Activated T-cell treated with anti-CD3 and anti-CD28 coated beads, Interleukin-2, amount 50 U/mL, for 24 hours (primary cell): ENCODE measurements around the gene CUBN.

ENCODE experiments used
- DNase-seq: peaks from one replicate; pipeline ENCODE4 v3.0.0-alpha.2; 2020
- H3K27ac Mint-ChIP-seq: 2 replicates; pipeline ENCODE4 v1.8.0; 2020; ENCODE audit warnings: mild to moderate bottlenecking, mixed read lengths
- H3K27me3 Mint-ChIP-seq: 2 replicates; pipeline ENCODE4 v1.8.0; 2020; ENCODE audit warnings: mixed read lengths
- H3K36me3 Mint-ChIP-seq: 2 replicates; pipeline ENCODE4 v1.8.0; 2020; ENCODE audit warnings: low read depth, mixed read lengths
- H3K4me1 Mint-ChIP-seq: 2 replicates; pipeline ENCODE4 v1.8.0; 2020; ENCODE audit warnings: low read depth, mixed read lengths
- H3K4me3 Mint-ChIP-seq: 2 replicates; pipeline ENCODE4 v1.8.0; 2020; ENCODE audit warnings: mild to moderate bottlenecking, moderate library complexity, mixed read lengths
- H3K9me3 Mint-ChIP-seq: 2 replicates; pipeline ENCODE4 v1.8.0; 2020; ENCODE audit warnings: mixed read lengths

The CUBN gene

GRCh38 chr10:17061418-17061817, 68.2 kb downstream of the CUBN start:
- H3K27me3 Mint-ChIP-seq = no peaks in the 10 kb centered on the region
- H3K4me1 Mint-ChIP-seq = peaks cover 41% of the 10 kb centered on the region
- H3K36me3 Mint-ChIP-seq = peaks cover 2% of the 10 kb centered on the region
- peak overlapping the region; percentile 24 for H3K27ac Mint-ChIP-seq
- H3K9me3 Mint-ChIP-seq = no peaks in the 10 kb centered on the region
- no peak overlapping the region for H3K4me3 Mint-ChIP-seq
- no peak for DNase-seq

- no peaks in the 10 kb centered on the region for H3K27me3 Mint-ChIP-seq
- no peak for DNase-seq
- no peak overlapping the region for H3K27ac Mint-ChIP-seq
- peaks cover 38% of the 10 kb centered on the region for H3K4me1 Mint-ChIP-seq
- no peak overlapping the region for H3K4me3 Mint-ChIP-seq
- peaks cover under 1% of the 10 kb centered on the region for H3K36me3 Mint-ChIP-seq
- H3K9me3 Mint-ChIP-seq = no peaks in the 10 kb centered on the region
Observed at GRCh38 chr10:17060289-17060688, 69.3 kb downstream of the CUBN start.

GRCh38 chr10:17059197-17059688, 70.4 kb downstream of the CUBN start:
- H3K27me3 Mint-ChIP-seq = no peaks in the 10 kb centered on the region
- H3K4me1 Mint-ChIP-seq = peaks cover 38% of the 10 kb centered on the region
- H3K4me3 Mint-ChIP-seq = no peak overlapping the region
- H3K27ac Mint-ChIP-seq = no peak overlapping the region
- no peaks in the 10 kb centered on the region for H3K9me3 Mint-ChIP-seq
- no peaks in the 10 kb centered on the region for H3K36me3 Mint-ChIP-seq
- DNase-seq = no peak

DNA sequence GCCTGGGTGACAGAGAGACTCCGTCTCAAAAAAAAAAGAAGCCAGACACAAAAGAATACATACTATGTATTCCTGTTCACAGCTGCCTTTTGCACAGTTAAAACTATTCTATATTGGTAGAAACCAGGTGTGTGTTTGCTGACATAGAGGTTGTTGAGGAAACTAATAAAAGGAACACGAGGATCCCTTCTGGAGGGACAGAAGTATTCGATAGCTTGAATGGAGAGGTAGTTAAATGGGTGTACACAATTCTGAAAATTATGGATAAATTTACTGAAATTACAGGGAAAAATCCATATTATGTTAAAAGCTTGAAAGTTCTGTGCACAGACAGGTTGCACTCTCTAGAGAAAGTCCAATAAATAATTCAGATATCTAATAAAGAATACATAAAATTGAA, 71.5 kb downstream of the CUBN start:
- no peaks in the 10 kb centered on the region for H3K36me3 Mint-ChIP-seq
- no peak overlapping the region for H3K27ac Mint-ChIP-seq
- no peak overlapping the region for H3K4me3 Mint-ChIP-seq
- H3K4me1 Mint-ChIP-seq = peaks cover 36% of the 10 kb centered on the region
- H3K27me3 Mint-ChIP-seq = no peaks in the 10 kb centered on the region
- no peaks in the 10 kb centered on the region for H3K9me3 Mint-ChIP-seq
- DNase-seq = no peak

- Mint-ChIP-seq H3K36me3 (peaks cover 2% of the 10 kb centered on the region), H3K9me3 (peaks cover 2% of the 10 kb centered on the region), H3K27ac (no peak overlapping the region), H3K4me1 (peaks cover 26% of the 10 kb centered on the region), H3K4me3 (no peak overlapping the region), H3K27me3 (no peaks in the 10 kb centered on the region)
- no peak for DNase-seq
Observed at GRCh38 chr10:17056781-17057428, 72.7 kb downstream of the CUBN start.

DNA sequence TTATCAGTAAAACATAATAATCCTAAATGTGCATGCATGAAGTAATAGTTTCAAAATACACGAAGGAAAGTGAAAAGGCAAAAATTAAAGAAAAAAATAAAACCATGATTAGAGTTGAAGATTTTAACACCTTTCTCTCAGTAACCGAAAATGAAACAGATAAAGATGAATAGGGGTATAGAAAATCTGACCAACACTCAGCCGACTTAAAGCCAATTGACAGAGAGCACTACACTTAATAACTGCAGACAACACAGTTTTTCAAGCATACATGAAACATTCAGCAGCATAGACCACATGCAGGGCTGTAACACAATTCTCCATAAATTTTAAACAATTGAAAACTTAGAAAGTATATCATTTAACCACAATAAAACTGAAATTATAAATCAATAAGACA, 76.1 kb downstream of the CUBN start:
- no peak for DNase-seq
- no peaks in the 10 kb centered on the region for H3K27me3 Mint-ChIP-seq
- peaks cover 13% of the 10 kb centered on the region for H3K4me1 Mint-ChIP-seq
- H3K9me3 Mint-ChIP-seq = peaks cover 9% of the 10 kb centered on the region
- H3K27ac Mint-ChIP-seq = no peak overlapping the region
- H3K4me3 Mint-ChIP-seq = no peak overlapping the region
- H3K36me3 Mint-ChIP-seq = peaks cover 10% of the 10 kb centered on the region

GRCh38 chr10:17053061-17053460, 76.5 kb downstream of the CUBN start:
- no peak for DNase-seq
- peaks cover 9% of the 10 kb centered on the region for H3K9me3 Mint-ChIP-seq
- H3K36me3 Mint-ChIP-seq = peaks cover 10% of the 10 kb centered on the region
- H3K27me3 Mint-ChIP-seq = no peaks in the 10 kb centered on the region
- H3K4me1 Mint-ChIP-seq = peaks cover 13% of the 10 kb centered on the region
- H3K27ac Mint-ChIP-seq = no peak overlapping the region
- no peak overlapping the region for H3K4me3 Mint-ChIP-seq

GRCh38 chr10:17051851-17052250, 77.8 kb downstream of the CUBN start:
- Mint-ChIP-seq H3K4me3 (no peak overlapping the region), H3K9me3 (peaks cover 9% of the 10 kb centered on the region), H3K27me3 (no peaks in the 10 kb centered on the region), H3K4me1 (peaks cover 13% of the 10 kb centered on the region), H3K36me3 (peaks cover 10% of the 10 kb centered on the region), H3K27ac (no peak overlapping the region)
- no peak for DNase-seq

GRCh38 chr10:17049195-17049594, 80.4 kb downstream of the CUBN start:
- Mint-ChIP-seq H3K9me3 (peaks cover 9% of the 10 kb centered on the region), H3K27me3 (no peaks in the 10 kb centered on the region), H3K27ac (no peak overlapping the region), H3K4me1 (peaks cover 11% of the 10 kb centered on the region), H3K36me3 (peaks cover 10% of the 10 kb centered on the region), H3K4me3 (no peak overlapping the region)
- DNase-seq = no peak

DNA sequence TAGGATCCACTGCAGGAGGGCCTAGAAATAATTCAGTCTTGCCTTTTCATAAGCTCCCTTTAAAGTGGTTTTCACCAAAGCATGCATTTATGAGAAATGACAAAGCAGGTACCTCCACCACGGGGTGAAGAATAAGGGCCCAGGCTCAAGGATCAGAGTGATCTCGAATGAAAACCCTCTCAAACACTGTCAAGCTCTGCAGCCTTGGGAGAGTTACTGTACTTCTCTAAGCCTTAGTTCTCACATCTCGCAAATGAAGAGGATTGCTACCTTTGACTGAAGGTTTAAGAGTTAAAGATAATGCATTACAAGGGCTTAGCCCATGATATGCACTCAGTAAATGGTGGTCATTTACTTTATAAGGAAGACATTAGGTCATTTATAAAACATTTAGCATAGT, 81.7 kb downstream of the CUBN start:
- H3K4me1 Mint-ChIP-seq = peaks cover 8% of the 10 kb centered on the region
- no peak overlapping the region for H3K4me3 Mint-ChIP-seq
- H3K27me3 Mint-ChIP-seq = no peaks in the 10 kb centered on the region
- H3K9me3 Mint-ChIP-seq = peaks cover 9% of the 10 kb centered on the region
- H3K36me3 Mint-ChIP-seq = peaks cover 10% of the 10 kb centered on the region
- no peak for DNase-seq
- no peak overlapping the region for H3K27ac Mint-ChIP-seq

DNA sequence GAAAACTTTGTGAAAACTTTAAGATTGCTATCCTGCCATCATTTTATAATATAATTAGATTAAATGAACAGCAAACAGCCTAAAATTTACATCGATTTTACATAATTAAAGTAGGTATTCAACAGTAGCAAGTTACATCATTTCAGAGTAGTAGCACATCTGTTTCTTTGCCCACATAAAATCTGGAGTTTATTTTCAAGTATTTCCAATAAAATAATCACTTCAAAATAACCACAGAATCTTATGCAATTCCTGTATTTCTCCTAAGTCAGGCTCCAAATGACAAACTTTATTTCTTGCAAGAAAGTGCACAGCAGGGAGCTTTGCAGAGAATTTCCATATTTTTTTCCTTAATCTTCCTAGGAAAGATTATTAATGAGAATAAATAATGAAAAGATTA, 82.6 kb downstream of the CUBN start:
- H3K4me1 Mint-ChIP-seq = peaks cover 10% of the 10 kb centered on the region
- peaks cover 7% of the 10 kb centered on the region for H3K9me3 Mint-ChIP-seq
- DNase-seq = no peak
- H3K27ac Mint-ChIP-seq = no peak overlapping the region
- H3K36me3 Mint-ChIP-seq = peaks cover 8% of the 10 kb centered on the region
- H3K27me3 Mint-ChIP-seq = no peaks in the 10 kb centered on the region
- no peak overlapping the region for H3K4me3 Mint-ChIP-seq

DNA sequence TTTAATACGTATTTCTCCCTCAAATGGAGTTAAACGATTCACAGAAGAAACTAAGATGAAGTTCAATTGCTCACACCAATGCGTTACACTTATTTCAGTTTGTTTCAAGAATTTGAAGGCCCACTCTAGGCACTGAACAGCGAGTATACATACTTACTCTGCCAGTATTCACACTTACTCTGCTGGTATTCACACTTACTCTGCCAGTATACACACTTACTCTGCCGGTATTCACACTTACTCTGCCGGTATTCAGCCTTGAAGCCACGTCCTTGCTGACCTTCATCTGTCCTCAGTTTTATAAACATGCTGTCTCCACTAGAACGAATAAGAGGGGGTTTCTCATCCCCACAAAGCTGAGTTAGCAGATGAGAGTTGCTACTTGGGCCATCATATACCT, 86.0 kb downstream of the CUBN start:
- Mint-ChIP-seq H3K27me3 (no peaks in the 10 kb centered on the region), H3K4me1 (peaks cover 7% of the 10 kb centered on the region)

DNA sequence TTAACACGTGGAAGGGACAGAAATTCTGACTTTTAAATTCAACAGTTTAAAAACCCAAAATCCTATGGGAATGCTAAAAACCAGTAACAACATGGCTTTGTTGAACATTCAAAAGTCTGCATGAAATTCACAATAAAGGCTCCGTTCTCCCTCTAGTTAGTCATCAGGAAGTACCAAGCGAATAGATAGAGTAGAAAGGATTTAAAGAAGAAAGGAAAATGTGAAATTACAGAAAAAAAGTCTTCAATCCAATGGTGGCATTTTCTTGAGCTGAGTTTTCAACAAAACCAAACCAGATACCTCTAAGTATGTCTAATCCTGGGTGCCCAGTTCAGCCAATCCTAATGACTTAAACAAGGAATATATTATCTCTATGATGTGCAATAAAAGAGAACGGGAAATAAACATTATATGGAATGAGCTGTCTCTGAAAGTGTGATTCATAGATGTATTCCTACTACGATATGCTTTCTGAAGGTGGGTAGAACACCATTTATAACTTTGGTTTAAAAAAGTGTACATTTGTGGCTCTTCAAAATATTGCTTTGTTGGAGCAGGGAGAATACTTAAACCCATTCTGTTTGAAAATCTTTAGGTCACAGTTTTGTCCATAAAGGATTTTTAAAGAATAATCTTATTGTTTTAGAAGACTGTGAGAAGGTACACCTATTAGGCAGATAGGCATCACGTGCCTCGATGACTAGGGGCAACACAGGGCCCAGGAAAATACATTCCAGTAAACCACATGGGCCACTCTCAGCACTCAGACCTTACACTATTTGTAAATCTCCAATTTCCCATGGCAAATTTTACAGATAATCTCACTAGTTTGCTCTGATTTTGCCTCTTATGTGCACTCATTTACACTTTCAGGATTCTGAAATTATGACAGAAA, 87.7 kb downstream of the CUBN start:
- Mint-ChIP-seq H3K9me3 (no peaks in the 10 kb centered on the region), H3K27ac (no peak overlapping the region), H3K27me3 (no peaks in the 10 kb centered on the region), H3K36me3 (no peaks in the 10 kb centered on the region), H3K4me3 (no peak overlapping the region), H3K4me1 (peaks cover 7% of the 10 kb centered on the region)
- DNase-seq = no peak

More for the DNA sequence above, 86.0 kb downstream of the CUBN start:
- H3K36me3 Mint-ChIP-seq = no peaks in the 10 kb centered on the region
- no peak overlapping the region for H3K4me3 Mint-ChIP-seq
- DNase-seq = no peak
- H3K9me3 Mint-ChIP-seq = no peaks in the 10 kb centered on the region
- H3K27ac Mint-ChIP-seq = no peak overlapping the region

DNA sequence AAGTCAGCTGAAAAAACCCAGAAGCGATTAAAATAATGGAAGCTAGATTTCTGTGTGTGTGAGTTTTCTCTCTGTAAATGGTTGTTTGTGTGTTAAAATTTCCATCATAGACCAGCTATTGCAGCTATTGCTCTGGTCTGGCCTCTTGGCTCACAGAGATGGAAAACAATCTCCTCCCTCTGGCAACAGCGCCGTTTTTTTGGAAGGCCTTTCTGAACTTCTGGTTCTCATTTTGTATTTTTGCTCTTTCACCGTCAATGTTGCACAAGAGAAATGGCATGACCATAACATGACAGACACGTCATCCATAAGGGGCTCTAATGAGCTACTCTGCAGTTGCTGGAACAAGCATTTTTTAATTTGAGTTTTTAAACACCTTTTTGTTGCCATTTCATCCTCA, 91.0 kb downstream of the CUBN start:
- no peaks in the 10 kb centered on the region for H3K9me3 Mint-ChIP-seq
- no peaks in the 10 kb centered on the region for H3K36me3 Mint-ChIP-seq
- no peak for DNase-seq
- H3K27ac Mint-ChIP-seq = no peak overlapping the region
- no peaks in the 10 kb centered on the region for H3K27me3 Mint-ChIP-seq
- H3K4me1 Mint-ChIP-seq = peaks cover 18% of the 10 kb centered on the region
- H3K4me3 Mint-ChIP-seq = no peak overlapping the region

DNA sequence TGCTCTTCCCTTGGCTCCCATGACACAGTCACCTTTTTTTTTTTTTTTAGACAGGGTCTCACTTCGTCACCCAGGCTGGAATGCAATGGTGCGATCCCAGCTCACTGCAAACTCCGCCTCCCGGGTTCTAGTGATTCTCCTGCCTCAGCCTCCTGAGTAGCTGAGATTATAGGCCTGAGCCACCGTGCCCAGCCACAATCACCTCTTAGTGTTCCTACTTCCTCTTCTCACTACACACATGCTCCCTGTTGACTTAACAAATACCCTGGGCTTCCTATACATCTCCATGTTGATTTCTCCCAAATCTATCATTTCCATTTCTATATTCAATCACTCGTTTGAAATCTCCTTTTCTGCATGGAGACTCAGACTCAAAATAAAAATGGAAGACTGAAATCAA, 91.7 kb downstream of the CUBN start:
- no peak for DNase-seq
- Mint-ChIP-seq H3K27ac (no peak overlapping the region), H3K9me3 (no peaks in the 10 kb centered on the region), H3K36me3 (no peaks in the 10 kb centered on the region), H3K4me1 (peaks cover 26% of the 10 kb centered on the region), H3K27me3 (no peaks in the 10 kb centered on the region), H3K4me3 (no peak overlapping the region)
